Muscle of arm (tissue), 12 donors: ENCODE measurements around the gene CBLN1. TPM values are rescaled to one million over a fixed set of nuclear protein-coding genes. Genes with fewer than 3 reads are reported as not detected.
"Not testable (repeated sequence)": the region's sequence is repeated elsewhere in the genome, so short reads cannot be mapped to it uniquely, and the experiment has no call there.

Experiments used
- DNase-seq: peaks from one replicate; pipeline ENCODE4 v3.0.0-alpha.2; 2013
- polyA plus RNA-seq, 12 donors: library from polyadenylated mRNA; unstranded; fragments of 120-200 nt; gene quantifications; one replicate each; pipeline ENCODE4 v1.2.1, GENCODE V29; 2013; ENCODE audit not compliant: insufficient read length in 12 of 12

CBLN1 gene
- polyA plus RNA-seq, 12 donors = 0.08 to 5.8 (median 1.5) TPM; not detected in 1

DNA sequence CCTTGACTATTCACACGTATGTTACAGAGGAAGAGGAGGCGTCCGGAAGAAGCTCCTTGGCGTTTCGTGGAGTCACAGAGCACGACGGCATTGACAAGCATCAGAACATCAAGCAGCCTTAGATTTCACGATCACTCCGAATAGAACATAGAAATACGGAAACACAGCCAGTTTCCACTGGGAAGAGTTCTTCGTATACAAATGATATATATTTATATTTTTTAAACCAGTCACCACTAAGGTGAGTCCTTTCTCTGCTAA, 3.1 kb downstream of the CBLN1 start:
- DNase-seq = no peak

DNA sequence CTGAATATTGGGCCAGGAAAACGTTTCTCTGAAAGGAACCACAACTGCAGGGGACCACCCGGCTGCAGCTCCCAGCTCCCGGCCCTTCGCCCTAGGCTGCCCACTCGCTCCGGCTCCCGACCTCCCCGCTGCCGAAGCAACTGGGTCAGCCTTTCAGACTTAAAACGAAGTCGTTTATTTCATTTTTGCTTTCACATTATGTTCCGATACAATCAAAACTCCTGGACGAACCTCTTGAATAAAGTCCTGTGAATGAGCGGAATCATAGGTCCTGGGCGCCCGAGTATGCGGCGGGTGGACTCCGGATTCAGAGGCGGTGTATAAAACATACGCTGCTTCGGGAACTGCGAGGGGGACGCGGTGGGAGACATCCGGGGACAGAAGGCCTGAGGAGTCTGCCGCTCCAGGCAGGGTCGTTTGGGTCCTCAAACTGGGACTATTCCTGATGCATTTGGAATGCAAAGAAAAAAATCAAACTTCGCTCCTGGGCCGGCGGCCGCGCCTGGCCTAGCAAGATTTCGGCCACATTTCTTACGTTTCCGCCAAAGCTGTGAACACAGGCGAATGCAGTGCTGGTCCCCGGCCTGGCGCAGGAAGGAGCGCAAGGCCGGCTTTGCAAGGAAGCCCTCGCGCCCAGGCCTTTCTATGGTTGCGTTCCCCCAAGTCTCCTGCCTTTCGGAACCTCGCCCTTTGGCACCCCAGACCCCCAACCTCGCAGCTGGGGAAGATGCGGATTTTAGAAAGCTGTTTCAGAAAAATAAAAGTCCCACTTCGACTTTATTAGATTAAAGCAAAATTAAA, 3.7 kb downstream of the CBLN1 start:
- no peak for DNase-seq

DNA sequence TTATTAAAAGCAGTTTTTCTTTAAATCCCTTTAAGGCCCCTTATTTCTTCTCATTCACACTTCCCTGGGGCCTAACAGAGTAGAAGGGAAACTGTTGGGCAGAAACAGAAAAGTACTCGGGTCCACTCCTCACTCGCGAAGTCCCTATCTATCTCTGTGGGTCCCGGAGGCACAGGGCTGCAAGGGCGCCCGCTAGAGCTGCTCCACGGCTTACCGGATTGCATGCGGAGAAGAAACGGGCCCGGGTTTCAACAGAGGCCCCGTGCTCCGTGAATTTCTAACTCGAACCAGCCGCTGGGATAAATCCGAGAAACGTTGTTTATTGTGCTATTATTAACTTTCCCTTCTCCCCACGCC, 4.3 kb downstream of the CBLN1 start:
- DNase-seq = no peak

DNA sequence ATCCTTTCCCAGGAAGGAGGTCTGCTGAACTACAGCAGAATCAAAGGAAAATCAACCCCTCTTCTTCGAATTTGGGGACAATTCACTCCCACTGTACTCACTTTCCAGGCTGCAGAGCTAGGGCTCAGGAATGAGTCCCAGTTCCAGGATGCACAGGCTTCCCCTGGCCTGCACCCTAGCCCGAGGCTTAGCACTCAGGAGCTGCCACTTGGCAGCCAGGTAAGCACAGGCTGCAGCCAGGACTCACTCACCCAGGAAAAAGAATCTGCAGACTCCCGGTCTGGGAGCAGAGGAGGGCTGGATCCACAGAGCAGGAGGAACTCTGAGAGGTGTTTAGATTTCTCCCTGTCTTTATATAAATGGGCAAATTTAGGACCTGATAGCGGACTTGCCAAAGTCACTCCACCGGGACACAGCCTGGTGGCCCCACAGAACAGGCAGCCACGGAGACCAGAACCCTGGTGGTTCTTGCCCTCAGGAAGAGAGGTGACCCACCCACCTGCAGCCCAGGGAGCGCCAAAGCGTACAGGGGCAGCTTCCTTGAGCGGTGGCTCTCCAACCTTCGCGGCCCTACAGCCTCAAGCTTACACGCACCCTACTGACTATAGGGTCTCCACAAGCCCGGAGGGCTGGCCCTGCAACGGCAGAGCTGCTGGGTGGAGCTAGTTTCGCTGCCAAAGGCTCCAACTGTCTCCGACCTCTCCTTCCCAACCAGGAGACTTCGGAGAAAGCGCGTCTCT, 4.8 kb downstream of the CBLN1 start:
- no peak for DNase-seq

DNA sequence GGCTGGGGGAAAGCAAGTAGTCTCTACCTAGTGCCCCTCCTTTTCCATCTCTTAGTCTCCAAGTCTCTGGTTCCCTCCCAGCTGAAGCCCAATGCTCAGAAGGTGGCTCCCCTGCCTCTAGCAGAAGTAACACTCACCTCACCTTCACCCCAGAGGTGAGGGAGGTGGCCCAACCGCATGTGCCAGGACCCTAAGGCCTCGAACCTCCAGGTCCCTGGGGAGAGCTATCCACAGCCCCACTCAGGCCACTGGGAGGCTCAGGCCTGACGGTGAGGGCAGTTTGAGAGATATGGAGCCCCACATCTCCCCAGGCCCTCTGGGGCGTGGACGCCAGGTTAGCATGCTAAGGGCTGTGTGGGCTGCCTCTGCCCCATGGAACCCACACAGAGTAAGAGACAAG, 5.8 kb downstream of the CBLN1 start:
- no peak for DNase-seq

DNA sequence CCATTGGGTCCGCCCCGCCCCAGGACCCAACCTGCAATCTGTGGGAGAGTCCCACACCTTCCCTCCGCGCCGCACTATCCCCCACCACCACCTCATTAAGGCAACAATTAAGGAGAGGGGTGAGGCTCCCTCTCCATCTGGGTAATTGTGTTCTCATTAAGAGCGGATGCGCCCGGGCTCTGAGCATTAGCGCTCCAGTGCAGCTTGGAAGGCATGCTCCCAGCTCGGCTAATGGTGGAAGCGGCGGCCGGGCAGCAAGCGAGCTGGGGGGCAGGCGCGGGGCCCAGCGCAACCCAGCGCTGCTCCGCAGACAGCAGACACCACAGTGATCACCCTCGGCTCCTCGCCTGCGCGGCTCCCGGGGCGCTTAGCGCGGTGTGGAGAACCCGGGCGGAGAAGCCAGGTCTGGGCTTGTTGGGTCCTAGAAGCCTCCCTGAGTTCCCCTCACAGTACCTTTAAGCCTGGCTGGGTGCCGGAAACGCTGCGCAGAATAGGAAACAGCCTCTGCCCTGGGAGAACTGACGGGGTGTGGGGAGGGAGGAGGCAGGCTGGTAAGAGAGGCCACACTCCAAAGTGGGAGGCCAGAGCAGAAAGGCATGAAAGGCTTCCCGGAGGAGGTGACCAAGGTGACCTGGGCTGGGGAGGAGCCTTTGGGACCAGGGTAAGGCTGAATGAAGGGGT, 6.4 kb downstream of the CBLN1 start:
- no peak for DNase-seq

DNA sequence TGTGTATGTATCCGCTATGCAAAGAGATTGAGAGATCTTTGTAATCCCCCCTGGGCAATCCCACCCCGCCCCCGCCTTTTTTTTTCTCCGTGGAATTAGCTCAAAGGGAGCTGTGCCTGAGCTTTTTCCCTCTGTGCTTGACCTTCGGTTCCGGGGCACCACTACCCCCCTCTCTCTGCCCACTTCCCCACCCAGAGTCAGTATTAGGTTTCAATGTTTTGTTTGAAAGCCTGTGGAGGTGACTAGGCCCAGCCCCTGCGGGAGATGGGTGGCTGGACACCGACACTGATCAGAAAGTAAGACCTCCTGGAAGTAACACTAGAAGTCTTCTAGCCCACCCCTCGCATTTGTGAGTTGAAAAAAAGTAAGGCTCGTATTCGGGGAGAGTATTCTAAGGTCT, 7.0 kb downstream of the CBLN1 start:
- no peak for DNase-seq

DNA sequence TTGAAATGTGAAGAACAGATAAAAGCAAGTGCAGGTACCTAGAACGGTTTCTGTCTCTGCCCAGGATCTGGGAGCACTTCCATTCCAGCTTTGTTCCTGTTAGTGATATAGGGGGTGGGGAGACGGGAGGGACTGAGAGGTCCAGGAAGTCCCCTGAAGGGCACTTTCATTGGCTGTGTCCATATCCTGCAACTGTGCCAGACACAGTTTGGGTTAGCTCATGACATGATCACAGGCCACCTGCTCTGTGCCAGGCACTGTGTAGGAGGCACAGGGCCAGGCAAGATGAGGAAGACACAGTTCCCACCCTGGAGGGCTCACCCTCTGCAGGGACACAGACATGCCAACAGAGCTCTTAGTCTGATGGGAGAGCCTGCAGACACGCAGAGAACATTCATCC, 7.9 kb downstream of the CBLN1 start:
- no peak for DNase-seq

DNA sequence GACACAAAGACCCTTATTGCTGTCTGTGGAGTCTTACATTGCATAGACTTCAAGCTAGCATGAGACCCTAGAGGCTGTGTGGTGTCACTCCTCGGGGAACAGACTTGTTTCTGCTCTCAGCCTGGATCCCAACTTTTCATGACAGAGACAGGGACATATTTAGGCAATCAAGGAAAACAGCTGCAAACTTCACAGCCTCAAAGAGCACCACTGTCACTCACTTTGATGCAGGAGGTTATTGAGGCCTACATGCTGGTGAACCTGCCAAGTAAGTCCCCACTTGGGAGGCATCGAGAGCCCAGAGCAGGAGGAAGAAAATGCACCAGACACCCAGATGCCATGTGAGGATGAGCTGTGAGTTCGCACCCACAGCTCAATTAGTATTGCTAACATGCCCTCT, 10.3 kb downstream of the CBLN1 start:
- no peak for DNase-seq

DNA sequence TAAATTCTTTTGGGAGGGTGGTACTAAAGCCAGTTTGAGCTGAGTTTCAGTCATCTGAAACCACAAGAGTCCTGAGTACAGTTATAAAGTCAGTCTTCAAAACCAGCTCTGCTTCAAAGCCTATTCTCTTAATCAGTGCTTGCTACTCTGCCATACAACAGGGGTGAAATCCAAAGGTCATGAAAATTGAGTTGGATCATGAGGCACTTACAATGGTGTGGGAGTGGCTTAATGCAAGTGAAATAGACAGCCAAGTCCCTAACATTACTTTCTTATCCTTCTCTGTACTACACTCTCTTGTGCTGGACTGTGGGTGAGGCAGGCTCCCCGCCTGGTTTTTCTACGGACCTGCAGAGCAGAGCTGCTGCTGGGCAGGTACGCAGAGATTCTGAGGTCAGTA, 12.4 kb downstream of the CBLN1 start:
- DNase-seq = no peak

DNA sequence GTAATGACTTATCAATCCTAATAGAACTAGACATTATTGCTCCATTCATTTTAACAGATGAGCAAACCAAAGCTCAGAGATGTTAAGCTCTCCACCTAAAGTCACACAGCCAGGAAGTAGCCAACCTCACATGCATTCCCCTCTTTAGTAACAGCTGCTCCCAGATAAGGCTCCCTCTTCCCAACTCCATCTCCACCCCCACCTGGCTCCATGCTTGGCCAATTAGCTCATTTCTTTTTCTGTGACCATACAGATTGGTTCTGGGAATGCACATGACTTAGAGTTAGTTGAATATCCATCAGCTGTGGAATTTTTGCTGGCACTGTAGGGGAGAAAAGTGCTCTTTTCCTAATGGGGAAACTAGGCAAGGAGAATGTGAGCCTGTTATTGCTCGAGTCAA, 13.0 kb downstream of the CBLN1 start:
- no peak for DNase-seq

DNA sequence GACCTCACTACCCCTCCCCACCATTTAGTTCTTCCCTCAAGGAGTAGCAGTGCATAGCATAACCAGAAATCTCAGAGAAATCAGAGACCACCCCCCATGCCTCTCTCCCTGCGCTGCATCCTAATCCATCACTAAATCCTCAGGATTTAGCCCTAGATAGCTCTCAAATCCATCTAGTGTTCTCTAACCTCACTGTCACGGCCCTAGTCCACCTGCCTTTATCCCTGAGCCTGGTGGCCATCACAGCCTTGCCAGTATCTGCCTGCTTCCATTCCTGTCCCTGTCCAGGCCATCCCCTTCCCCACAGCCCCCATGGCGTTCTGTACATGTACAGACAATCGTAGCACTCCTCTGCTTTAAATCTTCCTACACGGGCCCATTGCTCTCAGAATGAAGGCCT, 19.1 kb downstream of the CBLN1 start:
- no peak for DNase-seq

DNA sequence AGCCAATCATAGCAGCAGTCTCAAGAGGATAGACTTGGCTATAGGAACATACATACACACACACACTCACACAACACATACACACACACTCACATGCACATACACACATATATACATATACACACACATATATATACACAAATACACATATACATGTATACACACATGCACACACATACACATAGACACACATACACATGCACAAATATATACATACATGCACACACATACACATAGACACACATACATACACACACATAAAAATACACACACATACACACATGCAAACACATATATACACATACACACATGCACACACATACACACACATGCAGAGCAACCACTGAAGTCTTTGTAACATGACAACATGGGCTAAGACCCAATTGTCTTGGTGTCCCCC, 19.7 kb downstream of the CBLN1 start:
- DNase-seq = no peak

DNA sequence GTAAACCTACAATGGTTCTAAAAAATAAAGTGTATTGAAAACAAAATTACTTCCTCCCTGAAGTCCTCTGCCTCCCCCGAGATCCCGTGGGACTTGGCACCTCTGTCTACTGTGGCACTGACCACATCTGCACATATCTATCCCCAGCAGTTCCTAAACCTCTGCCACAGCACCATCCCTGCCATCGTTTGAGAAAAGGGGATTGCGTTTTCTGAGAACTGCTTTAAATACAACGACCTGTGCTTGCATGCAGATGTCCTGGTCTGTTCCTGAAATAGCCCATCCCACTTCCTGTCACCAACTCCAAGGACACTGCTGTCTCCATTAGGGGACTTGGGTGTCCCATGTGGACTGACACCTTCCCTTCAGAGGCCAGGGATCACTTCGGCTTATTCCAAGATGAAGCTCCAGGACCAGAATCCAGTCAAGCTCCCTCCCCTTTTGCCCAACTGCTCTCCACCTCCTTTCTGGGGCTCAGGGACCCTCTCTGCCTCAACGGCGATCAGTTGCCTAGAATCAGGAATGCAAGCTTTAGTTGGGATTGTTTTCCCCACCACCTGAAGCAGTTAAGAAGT, 20.6 kb downstream of the CBLN1 start:
- DNase-seq = no peak

DNA sequence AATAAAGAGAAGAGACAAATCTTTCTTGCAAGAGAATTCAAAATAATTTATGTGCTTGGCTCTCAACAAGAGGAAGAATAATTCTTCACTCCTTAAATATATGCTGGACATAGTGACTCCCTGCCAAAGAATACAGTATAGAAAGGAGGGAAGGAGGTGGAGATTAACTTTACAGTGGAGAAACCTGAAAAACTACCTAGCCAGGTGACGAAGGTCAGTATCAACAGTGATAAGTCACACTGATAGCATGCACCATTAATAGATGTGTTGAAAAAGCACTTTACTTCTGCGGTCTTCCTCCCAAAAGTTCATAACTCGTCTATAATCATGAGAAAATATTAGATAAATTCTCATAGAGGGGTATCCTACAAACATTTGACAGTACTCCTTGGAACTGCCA, 21.4 kb downstream of the CBLN1 start:
- DNase-seq = no peak

DNA sequence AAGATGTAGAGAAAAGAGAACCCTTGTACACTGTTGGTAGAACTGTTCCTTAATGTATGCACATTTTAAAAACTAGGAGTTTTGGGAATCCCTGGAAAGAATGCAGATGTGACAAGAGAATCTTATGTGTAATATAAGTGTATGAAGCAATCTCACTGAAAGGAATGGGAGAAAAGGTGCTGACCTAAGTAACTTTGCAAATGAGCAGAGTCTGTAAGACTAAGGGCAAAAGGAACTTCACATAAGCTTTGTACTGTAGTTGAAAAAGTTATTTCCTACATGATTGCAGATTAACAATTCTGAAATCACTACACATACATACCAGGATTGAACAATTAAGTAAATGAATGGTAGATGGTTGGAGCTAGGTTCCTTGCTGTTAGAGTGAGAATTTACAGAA, 22.3 kb downstream of the CBLN1 start:
- no peak for DNase-seq

DNA sequence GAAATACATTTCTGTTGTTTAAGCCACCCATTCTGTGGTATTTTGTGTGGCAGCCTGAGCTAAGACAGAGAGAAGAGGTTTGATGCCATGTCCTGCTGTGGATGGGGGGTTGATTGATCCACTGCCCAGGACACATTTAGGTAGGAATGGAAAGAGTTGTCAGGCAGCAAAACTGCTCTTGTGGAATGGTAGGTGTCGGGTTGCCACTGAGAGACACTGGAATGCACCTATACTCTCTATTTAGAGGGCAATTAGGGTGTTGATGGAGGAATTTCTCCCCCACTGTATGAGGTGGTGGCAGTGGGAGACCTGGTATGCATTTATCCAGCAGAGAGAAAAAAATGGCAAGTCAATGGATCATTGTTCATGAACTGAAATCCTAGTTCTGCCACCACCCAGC, 30.9 kb downstream of the CBLN1 start:
- DNase-seq = no peak

DNA sequence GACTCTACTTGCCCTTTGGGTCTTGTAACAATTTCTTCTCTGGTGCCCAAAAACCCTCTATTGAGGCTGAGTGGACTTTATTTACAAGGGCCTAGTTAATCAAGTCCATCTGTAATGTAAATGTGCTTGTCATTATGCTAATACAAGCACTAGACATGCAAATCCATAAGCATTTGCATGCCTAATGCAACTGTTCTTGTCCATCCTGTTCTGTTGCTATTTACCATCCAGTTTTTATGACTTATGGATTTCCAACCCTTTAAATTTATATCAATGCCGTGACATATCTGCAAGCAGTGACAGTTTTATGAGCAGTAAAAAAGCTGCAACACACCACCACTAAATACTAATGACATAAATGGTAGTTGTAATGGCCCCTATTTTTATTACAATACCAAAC, 33.4 kb downstream of the CBLN1 start:
- DNase-seq = no peak

DNA sequence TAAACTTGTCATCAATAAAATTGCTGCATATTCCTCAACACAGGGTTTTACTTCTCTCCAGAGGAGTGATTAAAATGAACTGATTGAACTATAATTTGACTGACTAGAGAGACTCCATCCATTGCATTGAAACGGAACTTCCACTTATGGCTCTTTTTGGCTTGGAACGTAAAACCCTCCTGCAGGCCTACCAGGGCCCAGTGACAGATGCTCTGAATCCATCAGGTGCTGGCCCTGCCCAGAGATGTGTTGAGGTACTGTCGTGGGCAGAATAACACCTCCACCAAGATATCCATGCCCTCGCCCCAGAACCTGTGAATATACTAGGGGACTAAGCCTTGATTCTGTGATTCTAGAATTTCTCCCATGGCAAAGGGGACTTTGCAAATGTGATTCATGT, 45.4 kb downstream of the CBLN1 start:
- DNase-seq = no peak

DNA sequence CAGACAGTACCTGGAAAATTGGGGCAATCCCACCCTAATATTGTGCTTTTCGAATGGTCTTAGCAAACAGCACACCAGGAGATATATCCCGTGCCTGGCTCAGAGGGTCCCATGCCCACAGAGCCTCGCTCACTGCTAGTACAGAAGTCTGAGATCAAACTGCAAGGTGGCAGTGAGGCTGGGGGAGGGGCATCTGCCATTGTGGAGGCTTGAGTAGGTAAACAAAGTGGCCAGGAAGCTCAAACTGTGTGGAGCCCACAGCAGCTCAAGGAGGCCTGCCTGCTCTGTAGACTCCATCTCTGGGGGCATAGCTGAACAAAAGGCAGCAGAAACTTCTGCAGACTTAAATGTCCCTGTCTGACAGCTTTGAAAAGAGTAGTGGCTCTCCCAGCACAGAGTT, 53.3 kb downstream of the CBLN1 start:
- DNase-seq = not testable (repeated sequence)
